ENCODE measurements around the gene ACAA2.
"Not testable (repeated sequence)": the region's sequence is repeated elsewhere in the genome, so short reads cannot be mapped to it uniquely, and the experiment has no call there.

Gene ACAA2

GRCh38 chr18:49842656-49843055, 29.3 kb upstream of the ACAA2 start:
- TF ChIP-seq ZNF384 (IDR thresholded peaks at IDR 0.05) (no peak), TARDBP (IDR thresholded peaks at IDR 0.05) (no peak), SUZ12 (IDR thresholded peaks at IDR 0.05) (no peak), BHLHE40 (IDR thresholded peaks at IDR 0.05; ENCODE audit: borderline replicate concordance) (no peak), HDGF (IDR thresholded peaks at IDR 0.05; ENCODE audit: borderline replicate concordance) (no peak), LEF1 (IDR thresholded peaks at IDR 0.05; ENCODE audit: borderline replicate concordance) (no peak), CTBP1 (IDR thresholded peaks at IDR 0.05; ENCODE audit: borderline replicate concordance) (no peak), ELF4 (IDR thresholded peaks at IDR 0.05) (no peak), FOXA1 (IDR thresholded peaks at IDR 0.05) (no peak)
- DNase-seq (ENCODE audit: extremely low spot score): no peak
- POLR2A ChIA-PET: no interaction called here
- CTCF ChIA-PET: no interaction called here

DNA sequence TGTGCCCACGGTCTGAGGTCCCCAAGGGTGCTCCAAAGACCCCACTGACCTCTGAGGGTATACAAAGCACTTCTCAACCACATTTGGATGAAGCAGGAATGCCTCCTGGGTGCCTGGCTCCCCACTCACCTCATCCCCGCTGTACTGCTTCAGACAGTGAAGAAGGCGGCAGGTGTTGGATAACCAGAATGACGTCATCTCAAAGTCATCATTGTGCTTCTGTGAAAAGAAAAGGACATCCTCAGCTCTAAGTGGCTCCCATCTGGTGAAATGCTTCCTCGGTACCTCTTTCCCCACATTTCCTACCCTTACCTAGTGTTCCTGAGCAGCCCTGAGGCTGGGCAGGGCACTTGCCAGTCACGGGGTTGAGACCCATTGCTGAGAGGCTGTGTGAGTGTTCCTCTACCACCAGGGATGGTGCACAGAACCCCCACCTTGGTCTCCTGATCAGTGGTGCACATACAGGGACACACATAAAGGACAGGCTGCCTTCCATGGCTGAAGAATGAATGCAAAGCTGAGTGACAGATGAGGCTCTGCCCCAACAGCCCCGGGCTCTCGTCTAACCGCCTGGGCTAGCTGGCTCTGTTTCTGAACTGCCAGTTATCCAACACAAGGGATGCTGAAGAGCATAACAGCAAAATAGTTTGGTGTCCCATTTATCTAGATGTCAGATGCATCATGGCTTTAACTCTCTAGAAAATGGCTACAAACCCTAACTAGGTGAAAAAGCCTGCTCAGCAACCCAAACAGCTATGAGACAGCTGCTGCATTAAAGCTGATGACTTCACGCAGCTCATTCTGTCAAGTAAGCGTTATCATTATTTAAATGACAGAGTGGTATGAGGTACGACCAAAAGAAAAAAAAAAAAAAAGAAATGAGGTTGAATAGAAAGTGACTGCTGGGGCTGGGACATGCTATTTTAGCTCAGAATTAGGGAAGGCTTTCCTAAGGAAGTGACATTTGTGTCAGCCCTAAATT, 28.2 kb upstream of the ACAA2 start:
- no peak for DNase-seq (ENCODE audit: extremely low spot score)
- ChIA-PET CTCF (interaction anchor here (1.2 kb wide), 1 partner anchor 19 kb away, joined by 3 read pairs; no protein-coding TSS in a partner anchor), POLR2A (no interaction called here)
- TF ChIP-seq ELF4 (IDR thresholded peaks at IDR 0.05) (no peak), SP1 (IDR thresholded peaks at IDR 0.05) (no peak), TARDBP (IDR thresholded peaks at IDR 0.05) (no peak), L3MBTL2 (conservative IDR thresholded peaks at IDR 0.05) (no peak), ZNF384 (IDR thresholded peaks at IDR 0.05) (no peak), BHLHE40 (IDR thresholded peaks at IDR 0.05; ENCODE audit: borderline replicate concordance) (no peak), LEF1 (IDR thresholded peaks at IDR 0.05; ENCODE audit: borderline replicate concordance) (no peak), CTBP1 (IDR thresholded peaks at IDR 0.05; ENCODE audit: borderline replicate concordance) (no peak)
- TF ChIP-seq, protein P1, sequence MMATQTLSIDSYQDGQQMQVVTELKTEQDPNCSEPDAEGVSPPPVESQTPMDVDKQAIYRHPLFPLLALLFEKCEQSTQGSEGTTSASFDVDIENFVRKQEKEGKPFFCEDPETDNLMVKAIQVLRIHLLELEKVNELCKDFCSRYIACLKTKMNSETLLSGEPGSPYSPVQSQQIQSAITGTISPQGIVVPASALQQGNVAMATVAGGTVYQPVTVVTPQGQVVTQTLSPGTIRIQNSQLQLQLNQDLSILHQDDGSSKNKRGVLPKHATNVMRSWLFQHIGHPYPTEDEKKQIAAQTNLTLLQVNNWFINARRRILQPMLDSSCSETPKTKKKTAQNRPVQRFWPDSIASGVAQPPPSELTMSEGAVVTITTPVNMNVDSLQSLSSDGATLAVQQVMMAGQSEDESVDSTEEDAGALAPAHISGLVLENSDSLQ (IDR thresholded peaks at IDR 0.05): no peak

DNA sequence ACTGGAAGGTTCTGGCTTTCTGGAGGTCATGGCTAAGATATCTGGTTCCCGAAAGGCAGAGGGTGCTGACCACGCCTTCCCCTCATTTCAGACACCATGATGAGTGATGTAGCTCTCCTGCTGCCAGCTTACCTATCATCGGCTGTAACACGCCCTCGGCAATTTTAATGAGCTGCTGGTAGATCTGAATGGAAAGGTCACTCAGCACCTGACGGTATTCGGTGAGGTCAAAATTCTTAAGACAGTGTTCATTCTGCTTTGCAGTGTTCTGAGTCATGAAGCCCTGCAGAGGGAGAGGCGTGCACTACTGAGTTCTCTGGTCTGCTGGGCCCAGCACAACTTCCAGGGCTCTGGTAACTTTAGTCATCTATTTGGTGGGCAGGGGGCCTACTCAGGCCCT, 25.7 kb upstream of the ACAA2 start:
- CTCF ChIA-PET: no interaction called here
- no peak for DNase-seq (ENCODE audit: extremely low spot score)

DNA sequence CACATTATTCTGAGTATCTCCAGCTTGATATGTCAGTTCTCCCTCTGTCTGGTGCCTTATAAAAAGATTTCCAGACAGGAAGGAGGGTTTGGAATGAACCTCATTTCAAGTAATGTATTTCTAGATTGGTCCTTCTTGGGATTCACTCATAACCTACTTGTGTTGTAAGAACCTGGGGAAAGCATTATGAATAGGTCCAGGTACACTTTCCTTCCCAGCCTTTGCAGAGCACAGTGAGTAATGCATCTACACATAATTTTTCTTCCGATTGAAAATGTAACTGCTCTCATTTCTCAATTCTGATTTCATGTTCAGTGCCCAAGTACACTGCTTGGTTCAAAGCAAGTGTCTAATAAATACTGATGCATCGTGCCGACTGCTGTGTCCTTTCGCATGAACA, 25.0 kb upstream of the ACAA2 start:
- ChIA-PET CTCF (no interaction called here), POLR2A (no interaction called here)
- TF ChIP-seq ARNT (IDR thresholded peaks at IDR 0.05) (no peak), BHLHE40 (IDR thresholded peaks at IDR 0.05; ENCODE audit: borderline replicate concordance) (no peak), TARDBP (IDR thresholded peaks at IDR 0.05) (no peak), ZNF384 (IDR thresholded peaks at IDR 0.05) (no peak), SUZ12 (IDR thresholded peaks at IDR 0.05) (no peak), CTBP1 (IDR thresholded peaks at IDR 0.05; ENCODE audit: borderline replicate concordance) (no peak), FOXM1 (IDR thresholded peaks at IDR 0.05; ENCODE audit: borderline replicate concordance) (no peak), SP1 (IDR thresholded peaks at IDR 0.05) (no peak), L3MBTL2 (conservative IDR thresholded peaks at IDR 0.05) (no peak), ELF4 (IDR thresholded peaks at IDR 0.05) (no peak), FOXK2 (IDR thresholded peaks at IDR 0.05) (no peak), NFRKB (IDR thresholded peaks at IDR 0.05) (no peak), LEF1 (IDR thresholded peaks at IDR 0.05; ENCODE audit: borderline replicate concordance) (no peak)
- TF ChIP-seq, protein P1 (IDR thresholded peaks at IDR 0.05): no peak
- no peak for DNase-seq (ENCODE audit: extremely low spot score)

More for the DNA sequence above, 25.7 kb upstream of the ACAA2 start:
- POLR2A ChIA-PET: no interaction called here
- no peak for TF ChIP-seq FOXK2 (IDR thresholded peaks at IDR 0.05)
- TF ChIP-seq ARNT (IDR thresholded peaks at IDR 0.05): no peak
- TF ChIP-seq ELF4 (IDR thresholded peaks at IDR 0.05): no peak
- TF ChIP-seq TARDBP (IDR thresholded peaks at IDR 0.05): no peak
- TF ChIP-seq SUZ12 (IDR thresholded peaks at IDR 0.05): no peak
- TF ChIP-seq LEF1 (IDR thresholded peaks at IDR 0.05; ENCODE audit: borderline replicate concordance): no peak
- TF ChIP-seq FOXM1 (IDR thresholded peaks at IDR 0.05; ENCODE audit: borderline replicate concordance): no peak
- TF ChIP-seq FOXA1 (IDR thresholded peaks at IDR 0.05): no peak
- TF ChIP-seq ZNF384 (IDR thresholded peaks at IDR 0.05): no peak
- TF ChIP-seq BHLHE40 (IDR thresholded peaks at IDR 0.05; ENCODE audit: borderline replicate concordance): no peak
- no peak for TF ChIP-seq NFRKB (IDR thresholded peaks at IDR 0.05)
- TF ChIP-seq SP1 (IDR thresholded peaks at IDR 0.05): no peak

GRCh38 chr18:49837889-49838288, 24.6 kb upstream of the ACAA2 start:
- no peak for TF ChIP-seq TARDBP (IDR thresholded peaks at IDR 0.05)
- DNase-seq (ENCODE audit: extremely low spot score): no peak
- CTCF ChIA-PET: no interaction called here
- POLR2A ChIA-PET: no interaction called here

GRCh38 chr18:49837316-49837835, 24.0 kb upstream of the ACAA2 start:
- DNase-seq (ENCODE audit: extremely low spot score); POLR2A ChIA-PET; CTCF ChIA-PET: not testable (repeated sequence)

- no peak for TF ChIP-seq SUZ12 (IDR thresholded peaks at IDR 0.05)
- no peak for TF ChIP-seq FOXK2 (IDR thresholded peaks at IDR 0.05)
- TF ChIP-seq ELF4 (IDR thresholded peaks at IDR 0.05): no peak
- no peak for TF ChIP-seq FOXA1 (IDR thresholded peaks at IDR 0.05)
- TF ChIP-seq, protein P1 (IDR thresholded peaks at IDR 0.05): no peak
- no peak for TF ChIP-seq FOXM1 (IDR thresholded peaks at IDR 0.05; ENCODE audit: borderline replicate concordance)
- TF ChIP-seq SP1 (IDR thresholded peaks at IDR 0.05): no peak
- TF ChIP-seq TARDBP (IDR thresholded peaks at IDR 0.05): no peak
- TF ChIP-seq BHLHE40 (IDR thresholded peaks at IDR 0.05; ENCODE audit: borderline replicate concordance): no peak
- TF ChIP-seq ARNT (IDR thresholded peaks at IDR 0.05): no peak
- no peak for TF ChIP-seq LEF1 (IDR thresholded peaks at IDR 0.05; ENCODE audit: borderline replicate concordance)
- TF ChIP-seq HDGF (IDR thresholded peaks at IDR 0.05; ENCODE audit: borderline replicate concordance): no peak
- TF ChIP-seq NFRKB (IDR thresholded peaks at IDR 0.05): no peak
- TF ChIP-seq ZNF384 (IDR thresholded peaks at IDR 0.05): no peak
- no peak for TF ChIP-seq CTBP1 (IDR thresholded peaks at IDR 0.05; ENCODE audit: borderline replicate concordance)
- TF ChIP-seq L3MBTL2 (conservative IDR thresholded peaks at IDR 0.05): no peak
- ChIA-PET CTCF (interaction anchor here (1.2 kb wide), 1 partner anchor 23 kb away, joined by 3 read pairs; no protein-coding TSS in a partner anchor), POLR2A (no interaction called here)
- no peak for DNase-seq (ENCODE audit: extremely low spot score)
Observed at GRCh38 chr18:49835405-49835804, 22.1 kb upstream of the ACAA2 start.

Measured in HEK293T (cell line).